ENCODE results near the gene INF2. TPM values are rescaled to one million over a fixed set of nuclear protein-coding genes. Genes with fewer than 3 reads are reported as not detected.

The INF2 gene
- total RNA-seq = 23.2 and 92.3 TPM in 2 replicates

DNA sequence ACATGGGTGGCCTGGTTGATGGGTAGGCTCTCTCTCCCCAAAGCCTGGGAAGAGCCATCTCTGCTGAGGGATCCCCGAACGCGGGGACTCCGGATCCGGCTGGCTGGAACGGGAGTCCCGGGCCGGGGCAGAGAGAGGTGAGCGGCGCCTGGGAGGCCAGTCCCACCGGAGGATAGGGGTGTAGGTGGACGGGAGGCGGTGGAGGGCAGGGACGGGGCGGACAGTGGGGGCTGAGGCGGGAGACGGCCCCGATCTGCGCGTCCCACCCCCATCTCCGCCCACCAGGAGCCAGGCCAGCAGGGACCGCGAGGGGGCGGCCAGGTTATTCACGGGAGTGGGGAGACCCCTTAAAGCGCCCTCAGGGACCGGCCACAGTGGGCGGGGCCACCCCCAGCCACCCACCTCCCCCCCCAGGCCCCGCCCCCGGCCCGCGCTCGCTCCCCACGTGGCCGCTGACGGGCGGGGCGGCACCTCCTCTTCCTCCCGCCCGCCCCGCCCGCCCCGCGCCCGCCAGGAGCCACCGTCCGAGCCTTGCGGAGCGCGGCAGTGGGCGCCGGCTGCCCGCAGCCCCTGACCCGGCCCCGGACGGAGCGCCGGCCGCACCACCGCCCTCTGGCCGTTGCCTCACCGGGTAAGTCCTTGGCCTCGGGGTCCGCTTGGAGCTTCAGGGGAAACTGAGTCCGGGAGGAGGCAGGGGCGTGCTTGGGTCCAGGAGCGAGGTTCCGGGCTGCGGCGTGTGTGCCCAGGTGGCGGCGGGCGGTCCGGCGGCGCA, at the start of gene INF2:
TSS of gene INF2 (plus strand) at position 510 of the 772 bp plus-strand sequence. CDS start 11,748 bp downstream, outside the sequence.

GRCh38 chr14:104723651-104724406, 34.4 kb downstream of the INF2 start, which contains the start of gene ADSS1:
ADSS1 (plus strand) TSS chr14:104724229; CDS start chr14:104724271, 42 bp downstream.

DNA sequence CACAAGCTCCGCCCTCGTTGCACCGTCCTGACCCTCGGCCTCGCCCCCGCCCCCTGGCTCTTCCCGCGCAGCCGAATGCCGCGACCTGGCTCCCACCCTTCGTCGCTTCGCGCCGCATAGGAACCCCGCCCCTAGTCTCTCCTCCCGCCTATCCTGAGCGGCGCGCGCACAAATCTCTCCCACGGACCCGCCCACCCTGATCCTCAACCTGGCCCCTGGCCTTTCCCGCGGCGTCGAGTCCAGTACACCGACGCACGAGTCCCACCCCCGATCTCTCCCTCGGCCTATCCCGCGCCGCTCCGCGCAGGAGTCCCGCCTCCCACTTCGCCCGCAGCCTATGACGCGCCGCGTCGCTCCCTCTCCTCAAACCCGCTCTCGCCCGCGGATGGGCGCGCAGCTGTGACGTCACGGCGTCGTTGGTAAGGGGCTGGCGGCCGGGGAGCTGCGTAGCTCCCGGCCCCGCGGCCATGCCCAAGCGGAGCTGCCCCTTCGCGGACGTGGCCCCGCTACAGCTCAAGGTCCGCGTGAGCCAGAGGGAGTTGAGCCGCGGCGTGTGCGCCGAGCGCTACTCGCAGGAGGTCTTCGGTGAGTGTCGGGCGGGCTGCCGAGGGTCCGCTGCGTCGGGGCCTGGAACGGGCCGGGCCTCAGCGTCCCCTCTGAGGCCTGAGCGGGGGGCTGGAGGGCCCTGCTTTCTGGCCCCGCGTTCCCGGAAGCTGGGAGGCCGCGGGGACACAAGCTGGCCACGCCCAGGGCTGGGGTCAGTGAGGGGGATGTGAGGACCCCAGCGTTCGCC, 63.5 kb downstream of the INF2 start, which contains the start of gene SIVA1:
TSS of gene SIVA1 (plus strand) at position 413 of the 793 bp plus-strand sequence. CDS start at position 468, 55 bp downstream.

Other genes with a start within 250 kb of the INF2 start
- gene C14orf180, start 109.9 kb upstream of the INF2 start, total RNA-seq = not detected in 2 replicates
- 0.18 TPM in 1 of 2 replicates, not detected in the other for gene TMEM179, start 84.8 kb upstream of the INF2 start, total RNA-seq
- gene ADSS1, start 34.6 kb downstream of the INF2 start, total RNA-seq = 7.7 and 12.2 TPM in 2 replicates
- 56.2 and 121 TPM in 2 replicates for gene SIVA1, start 63.5 kb downstream of the INF2 start, total RNA-seq
- 201 and 267 TPM in 2 replicates for gene AKT1, start 106.1 kb downstream of the INF2 start, total RNA-seq
- gene ZBTB42, start 111.5 kb downstream of the INF2 start, total RNA-seq = 3.0 and 3.9 TPM in 2 replicates
- gene CEP170B, start 175.7 kb downstream of the INF2 start, total RNA-seq = 14.3 and 38.2 TPM in 2 replicates
- gene PLD4, start 235.3 kb downstream of the INF2 start, total RNA-seq = under 0.01 TPM in 1 of 2 replicates, not detected in the other